GM21786 (cell line): ENCODE data around the gene TSHZ2.
"Not testable (repeated sequence)": the region's sequence is repeated elsewhere in the genome, so short reads cannot be mapped to it uniquely, and the experiment has no call there.

Source experiments
- ATAC-seq: cut with Tn5 transposase; IDR thresholded peaks from one replicate; pipeline ENCODE4 v1.9.1; 2021; ENCODE audit not compliant: unreplicated experiment

Gene TSHZ2

DNA sequence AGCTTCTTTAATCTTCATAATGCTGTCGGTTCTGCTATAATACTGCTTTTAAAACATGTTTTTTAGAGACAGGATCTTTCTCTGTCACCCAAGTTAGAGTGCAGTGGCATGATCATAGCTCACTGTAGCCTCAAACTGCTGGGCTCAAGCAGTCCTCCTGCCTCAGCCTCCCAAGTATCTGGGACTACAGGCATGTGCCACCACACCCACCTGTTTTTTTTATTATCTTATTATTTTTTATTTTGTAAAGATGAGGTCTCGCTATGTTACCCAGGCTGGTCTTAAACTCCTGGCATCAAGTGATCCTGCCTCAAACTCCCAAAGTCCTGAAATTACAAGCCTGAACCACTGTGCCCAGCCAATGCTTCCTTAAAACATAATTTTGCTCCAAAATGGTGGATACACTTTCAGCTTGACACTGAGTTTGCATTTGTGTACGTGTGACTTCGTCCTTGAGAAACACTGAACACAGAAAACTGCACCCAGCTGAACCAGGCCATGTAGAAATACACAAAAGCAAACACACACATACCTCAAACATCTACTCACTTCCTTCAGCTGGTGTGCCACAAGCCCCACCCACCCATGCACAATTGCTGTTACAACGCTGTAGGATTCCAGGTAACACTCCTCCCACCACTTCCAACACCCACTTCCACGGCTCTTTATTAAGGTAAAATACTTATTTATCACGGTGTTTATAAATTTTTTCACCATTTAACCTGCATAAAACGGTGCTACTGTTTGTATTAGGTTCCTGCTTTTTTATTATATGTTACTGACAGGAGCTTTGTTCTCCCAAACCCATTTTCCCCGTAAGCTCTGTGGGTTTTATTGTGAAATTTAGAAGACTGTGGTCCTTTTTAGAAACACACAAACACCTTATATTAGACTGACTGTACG is 109.1 kb downstream of the TSHZ2 start:
- ATAC-seq = no peak

DNA sequence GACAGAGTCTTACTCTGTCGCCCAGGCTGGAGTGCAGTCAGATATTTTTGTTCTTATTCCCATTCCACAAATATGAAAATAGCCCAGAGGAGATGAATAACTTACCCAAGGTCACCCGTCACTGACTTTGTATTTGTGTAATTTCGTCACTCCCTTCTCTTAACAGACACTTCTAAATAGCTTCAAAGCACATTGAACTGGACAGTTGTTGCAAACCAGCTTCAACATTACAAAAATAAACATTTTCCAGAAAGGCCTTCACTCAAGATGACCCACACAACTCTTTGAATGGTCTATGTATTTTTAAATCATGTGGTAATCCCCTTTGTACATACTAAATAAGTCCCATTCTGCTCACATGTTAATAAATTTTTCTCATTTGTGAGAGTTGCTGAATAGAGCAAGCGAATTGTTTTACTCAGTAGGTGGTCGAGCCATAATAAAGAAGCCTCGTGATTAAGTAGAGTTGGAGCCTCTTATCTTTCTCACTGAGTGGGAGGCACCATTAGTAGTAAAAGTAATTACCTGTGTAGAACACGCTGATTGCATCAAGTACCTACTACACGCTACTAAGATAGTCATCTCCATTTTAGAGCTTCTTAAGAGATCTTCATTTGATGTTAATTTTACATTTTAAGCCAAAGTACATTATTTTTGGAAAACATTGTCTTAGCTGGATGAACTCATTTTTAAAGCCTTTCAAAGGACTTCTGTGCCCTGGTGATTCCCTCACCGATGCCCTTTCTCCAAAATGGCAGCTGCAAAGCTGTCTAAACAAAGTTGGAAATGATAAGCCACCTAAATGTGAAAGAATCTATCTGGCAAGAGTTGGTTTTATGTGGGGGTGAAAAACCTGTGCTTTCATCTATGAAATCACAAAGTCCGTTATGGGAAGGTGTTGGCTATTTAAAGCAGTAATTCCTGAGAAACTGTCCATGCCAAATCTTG is 110.0 kb downstream of the TSHZ2 start:
- ATAC-seq = no peak

DNA sequence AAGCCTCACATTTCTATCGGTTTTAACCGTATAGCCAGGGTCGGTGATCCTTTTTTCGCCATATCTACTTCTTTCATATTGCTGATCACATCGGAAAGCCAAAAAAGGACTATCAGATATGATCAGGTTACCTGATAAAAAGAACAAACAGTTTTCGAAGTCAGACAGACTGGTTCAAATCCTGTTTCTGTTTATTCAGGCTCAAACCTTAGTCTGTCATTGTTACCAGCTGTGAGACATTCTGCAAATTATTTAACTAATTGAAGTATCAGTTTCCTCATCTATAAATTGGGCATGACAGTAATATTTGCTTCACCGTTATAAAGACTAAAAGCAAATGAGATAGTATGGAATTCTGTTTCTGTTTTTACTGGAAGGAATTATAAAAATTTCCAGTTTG is 111.3 kb downstream of the TSHZ2 start:
- ATAC-seq = no peak

DNA sequence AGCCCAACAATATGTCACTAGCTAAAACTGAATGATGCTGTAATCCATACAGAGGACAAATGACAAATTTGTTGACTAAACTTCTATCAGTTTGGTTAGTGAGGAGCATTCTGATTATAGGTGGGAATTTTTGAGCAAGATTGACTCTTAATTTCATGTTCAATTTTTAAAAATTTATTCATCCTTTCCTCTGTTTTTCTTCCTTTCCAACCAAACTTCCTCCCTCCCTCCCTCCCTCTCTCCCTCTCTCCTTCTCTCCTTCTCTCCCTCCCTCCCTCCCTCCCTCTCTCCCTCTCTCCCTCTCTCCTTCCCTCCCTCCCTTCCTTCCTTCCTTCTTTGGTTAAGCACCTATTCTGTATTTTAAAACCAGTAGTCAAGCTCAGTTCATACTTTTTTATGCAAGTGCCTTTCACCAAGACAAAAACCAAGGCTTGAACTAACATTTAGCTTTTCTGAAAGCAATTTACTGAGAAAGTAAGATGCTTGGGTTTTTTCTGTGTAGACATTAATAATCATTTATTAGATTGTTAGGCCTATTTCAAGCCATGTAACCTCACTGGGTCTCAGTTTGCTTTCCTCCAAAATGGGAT is 112.3 kb downstream of the TSHZ2 start:
- ATAC-seq = no peak

DNA sequence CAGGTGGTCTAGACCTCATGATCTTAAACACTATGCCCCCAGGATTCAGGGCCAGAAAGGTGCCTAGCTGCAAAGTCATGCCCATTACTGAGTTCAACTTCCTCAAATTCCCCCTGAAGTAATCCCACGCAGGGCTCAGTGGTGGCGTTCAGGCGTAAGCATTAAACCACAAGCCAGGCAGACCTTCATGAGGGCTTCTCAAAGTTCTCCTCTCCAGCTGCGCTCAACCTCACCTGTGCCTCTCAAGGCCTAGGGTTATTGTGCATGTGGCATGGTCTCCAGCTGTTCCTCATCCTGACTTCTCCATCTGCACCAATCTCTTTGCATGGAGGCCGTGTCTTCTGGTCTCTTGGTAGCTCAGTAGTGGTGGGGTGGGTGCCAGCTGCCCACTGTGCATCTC is 113.6 kb downstream of the TSHZ2 start:
- ATAC-seq = no peak

DNA sequence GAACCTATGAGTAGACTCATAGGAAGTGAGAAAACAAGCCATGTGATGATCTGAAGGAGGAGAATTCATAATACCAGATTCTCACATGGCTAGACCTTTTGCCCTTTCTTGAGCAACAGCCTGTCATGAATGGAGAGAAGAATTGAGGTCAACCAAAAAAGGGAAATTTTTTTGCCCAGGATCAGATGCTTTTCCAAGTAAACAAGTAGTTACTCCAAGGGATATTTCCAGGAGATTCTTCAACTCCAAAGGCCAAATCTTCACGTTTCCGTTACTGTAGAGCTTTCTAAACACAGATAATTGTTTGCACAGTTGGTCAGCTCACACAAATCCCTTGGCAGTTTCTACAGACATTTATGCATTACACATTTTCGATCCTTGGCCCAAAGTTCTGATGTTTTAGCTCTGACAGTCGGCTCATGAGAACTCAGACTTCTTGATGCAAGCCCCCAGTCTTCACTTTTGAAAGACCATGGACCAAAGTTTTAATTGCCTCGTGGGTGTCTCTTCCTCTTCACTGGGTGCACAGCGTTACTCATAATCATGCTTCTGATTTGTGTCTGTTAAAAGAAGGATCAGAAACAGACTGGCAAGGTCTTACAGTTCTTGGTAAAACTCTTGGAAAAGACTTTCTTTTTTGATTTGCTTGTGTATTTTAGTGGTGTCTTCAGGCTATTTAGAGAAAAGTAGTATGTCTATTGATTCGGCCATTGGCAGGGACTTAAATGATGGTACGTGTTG is 115.0 kb downstream of the TSHZ2 start:
- ATAC-seq = no peak

DNA sequence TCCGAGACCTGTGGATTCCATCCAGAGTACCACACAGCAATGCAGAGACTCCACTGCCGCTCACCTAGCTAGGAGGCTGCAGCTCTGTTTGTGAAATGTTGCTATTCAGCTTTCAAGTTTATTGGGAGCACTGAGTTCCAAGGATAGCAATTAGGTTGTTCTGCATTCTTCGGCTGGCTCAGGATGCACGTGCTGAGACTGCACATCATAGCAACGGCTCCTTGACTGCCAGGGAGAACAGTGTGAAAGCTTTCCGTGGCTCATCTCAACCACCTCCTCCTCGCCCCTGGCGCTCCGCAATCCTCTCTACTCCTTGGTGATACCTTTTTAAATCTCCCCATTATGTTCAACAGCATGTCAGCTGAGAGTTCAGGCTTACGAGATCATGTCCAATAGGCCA is 116.6 kb downstream of the TSHZ2 start:
- no peak for ATAC-seq

DNA sequence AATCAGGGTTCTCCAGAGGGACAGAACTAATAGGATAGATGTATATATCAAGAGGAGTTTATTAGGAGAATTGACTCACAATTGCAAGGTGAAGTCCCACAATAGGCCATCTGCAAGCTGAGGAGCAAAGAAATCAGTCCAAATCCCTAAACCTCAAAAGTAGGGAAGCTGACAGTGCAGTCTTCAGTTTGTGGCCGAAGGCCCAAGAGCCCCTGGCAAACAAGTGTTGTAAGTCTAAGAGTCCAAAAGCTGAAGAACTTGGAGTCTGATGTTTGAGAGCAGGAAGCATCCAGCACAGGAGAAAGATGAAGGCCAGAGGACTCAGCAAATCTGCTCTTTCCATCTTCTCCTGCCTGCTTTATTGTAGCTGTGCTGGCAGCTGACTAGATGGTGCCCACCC is 117.7 kb downstream of the TSHZ2 start:
- ATAC-seq = not testable (repeated sequence)

DNA sequence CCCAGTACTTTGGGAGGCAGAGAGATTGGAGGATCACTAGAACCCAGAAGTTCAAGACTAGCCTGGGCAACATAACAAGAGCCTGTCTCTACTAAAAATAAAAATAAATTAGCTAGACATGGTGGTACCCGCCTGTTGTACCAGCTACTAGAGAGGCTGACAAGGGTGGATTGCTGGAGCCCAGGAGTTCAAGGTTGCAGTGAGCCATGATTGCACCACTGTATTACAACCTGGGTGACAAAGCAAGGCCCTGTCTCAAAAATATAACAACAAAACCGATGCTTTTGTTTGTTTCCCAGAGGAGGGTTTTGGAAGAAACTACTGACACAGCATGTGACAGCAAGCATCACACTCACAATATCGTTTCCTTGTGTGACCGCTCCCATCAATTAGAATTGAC is 119.6 kb downstream of the TSHZ2 start:
- ATAC-seq = no peak

DNA sequence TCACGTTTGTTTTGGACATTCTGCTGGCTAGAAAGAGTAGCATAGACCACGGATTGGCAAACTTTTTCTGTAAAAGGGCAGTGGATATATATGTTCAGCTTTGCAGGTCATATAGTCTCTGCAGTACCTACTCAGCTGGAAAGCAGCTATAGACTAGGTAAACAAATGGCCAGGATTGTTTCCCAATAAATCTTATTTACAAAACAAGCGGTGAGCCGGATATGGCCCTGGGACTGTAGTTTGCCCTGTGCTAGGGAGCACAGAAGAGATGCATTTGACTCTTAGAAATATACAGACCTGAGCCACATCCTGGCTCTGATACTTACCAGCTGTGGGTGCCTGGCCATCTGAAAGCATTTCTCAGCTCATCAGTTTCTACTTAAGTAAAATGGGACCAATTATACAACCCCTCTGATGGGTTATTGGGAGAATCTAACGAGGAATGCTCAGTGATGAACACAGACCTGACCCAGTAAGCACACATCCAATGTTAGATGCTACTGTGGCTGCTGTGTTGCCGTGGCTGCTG is 120.7 kb downstream of the TSHZ2 start:
- ATAC-seq = no peak

DNA sequence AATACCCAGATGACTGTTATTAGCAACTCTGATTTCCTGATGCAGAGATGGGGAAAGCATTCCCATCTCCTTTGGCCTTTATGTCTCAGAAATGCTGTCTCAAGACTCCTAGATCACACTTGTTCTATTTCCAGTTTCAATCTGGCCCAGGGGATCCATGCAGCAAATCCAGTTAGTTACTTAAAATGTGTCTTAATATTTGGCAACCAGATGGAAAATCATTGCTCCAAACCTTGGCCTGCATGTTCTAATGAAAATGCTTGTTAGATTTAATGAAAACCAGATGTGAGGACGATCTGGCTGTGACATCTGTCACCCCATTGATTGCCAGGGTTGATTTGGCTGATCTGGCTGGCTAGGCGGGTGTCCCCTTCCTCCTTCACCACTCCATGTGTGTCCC is 125.2 kb downstream of the TSHZ2 start:
- no peak for ATAC-seq

DNA sequence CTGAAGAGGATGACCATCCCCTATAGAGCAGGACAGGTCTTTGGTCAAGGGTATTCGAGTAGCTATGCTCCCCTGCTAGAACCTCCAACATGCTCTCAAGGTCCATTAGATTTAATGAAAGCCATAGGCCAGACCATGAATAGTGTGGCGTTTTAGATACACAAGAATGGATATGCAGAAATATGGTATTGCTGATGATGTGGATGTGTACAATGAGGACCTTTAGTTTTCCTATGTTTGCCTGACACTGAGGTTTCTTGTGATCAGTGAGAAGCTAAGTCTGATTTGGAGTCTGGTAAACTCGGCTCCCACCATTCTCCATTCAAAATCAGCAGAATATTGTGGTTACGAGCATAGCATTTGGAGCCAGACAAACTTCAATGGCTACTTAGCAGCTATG is 125.6 kb downstream of the TSHZ2 start:
- ATAC-seq = no peak

DNA sequence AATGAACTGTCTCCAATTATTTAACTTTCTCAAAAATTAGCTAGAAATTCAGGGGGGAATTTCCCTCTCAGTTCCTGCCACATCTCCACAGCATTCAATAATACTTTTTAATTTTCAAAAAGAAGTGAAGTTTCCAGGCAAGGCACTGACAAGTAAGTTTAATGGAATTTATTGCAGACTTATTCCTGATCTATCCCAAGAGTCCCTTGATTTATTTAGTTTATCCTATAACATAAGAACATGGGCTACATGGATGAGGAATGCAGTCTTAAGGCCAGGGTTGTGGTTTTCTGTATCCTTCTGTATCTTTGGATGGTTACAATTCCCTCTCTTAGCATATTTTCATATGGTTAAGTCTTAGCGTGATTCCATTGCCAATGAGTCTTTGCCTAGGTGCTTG is 126.5 kb downstream of the TSHZ2 start:
- ATAC-seq = no peak

DNA sequence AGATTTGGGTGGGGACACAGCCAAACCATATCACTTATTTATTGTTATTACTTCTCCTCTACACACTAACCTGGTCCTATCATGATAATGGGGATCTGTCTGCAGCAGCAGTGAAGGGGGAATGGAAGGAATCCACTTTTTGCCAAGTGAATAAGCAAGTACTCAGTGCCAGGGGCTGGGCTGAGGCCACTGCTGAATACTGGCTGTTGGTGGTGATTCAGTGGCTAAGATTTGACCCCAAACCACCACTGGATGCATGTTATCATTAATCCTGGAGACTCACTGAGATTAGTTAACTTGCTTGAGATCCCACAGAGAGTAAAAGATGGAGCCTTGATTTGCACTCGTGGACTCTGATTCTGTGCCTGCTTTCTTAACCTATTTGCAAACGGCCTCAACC is 127.7 kb downstream of the TSHZ2 start:
- no peak for ATAC-seq

DNA sequence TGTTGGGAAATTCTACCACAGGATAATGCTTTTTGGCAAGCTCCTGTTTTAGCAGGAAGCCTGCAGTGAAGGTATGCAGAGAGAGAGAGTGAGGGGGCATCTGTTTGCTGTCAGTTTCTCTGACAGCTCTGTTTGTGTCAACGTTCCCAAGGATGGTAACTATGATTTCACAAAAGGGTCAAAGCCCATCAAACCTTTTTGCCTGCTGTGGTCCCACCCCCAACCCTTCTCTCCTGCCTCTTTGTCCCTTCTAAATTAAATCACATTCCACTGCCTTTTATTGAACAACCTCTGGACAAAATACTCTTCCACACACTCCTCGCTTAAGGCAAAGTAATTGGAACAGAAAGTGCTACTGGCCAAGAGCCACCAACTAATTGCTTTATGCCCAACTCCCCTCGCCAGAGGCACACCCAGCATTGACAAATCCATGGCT is 128.3 kb downstream of the TSHZ2 start:
- ATAC-seq = no peak

DNA sequence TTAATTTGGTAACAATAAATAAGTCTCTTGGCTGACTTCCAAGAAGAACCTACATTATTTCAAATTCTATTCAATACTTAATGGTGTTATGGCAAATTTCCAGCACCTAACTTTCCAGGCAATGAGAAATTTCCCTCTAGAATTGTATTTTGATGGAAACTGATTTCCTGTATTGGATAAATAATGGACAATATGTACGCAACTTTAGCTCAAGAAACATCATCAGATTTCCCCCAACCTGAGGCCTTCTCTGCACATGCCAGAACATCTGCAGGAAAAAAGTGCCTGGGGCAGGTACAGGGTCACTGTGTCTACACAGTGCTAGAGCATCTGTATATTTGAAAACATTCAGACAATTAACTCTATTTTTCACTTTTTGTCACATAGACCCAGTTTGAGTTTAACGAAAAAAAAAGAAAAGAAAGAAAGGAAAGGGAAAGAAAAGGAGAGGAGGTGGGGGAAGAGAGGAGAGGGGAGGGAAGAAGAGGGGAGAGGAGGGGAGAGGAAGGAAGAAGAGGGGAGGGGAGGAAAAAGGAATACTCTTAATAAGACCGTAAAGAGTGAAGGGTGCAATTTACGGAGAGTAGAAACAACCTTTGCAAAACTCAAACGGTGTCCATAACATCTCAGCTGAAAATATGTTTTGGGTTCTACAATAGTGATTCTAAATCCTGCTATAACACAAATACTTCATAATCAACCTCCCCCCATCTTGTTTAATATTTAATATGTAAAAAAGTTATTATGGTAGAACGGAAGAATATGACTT is 130.0 kb downstream of the TSHZ2 start:
- no peak for ATAC-seq

DNA sequence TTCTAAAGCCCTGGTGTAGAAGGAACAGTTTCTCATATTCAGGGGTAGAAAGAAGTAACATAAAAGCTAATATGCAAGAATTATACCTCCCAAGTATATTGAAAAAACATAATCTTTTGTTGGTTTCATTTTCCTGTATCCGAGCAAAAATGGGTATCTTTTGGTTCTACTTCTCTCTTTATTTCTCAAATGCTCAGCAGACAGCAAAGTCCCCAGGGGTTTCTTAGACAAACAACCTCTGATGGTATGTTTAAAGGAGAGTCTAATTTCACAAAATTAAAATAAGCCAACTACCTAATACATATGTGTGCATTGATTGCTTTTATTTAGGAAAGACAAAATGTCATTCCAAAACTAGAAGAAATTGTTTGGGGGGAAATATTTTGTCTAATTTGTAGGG is 131.0 kb downstream of the TSHZ2 start:
- no peak for ATAC-seq

DNA sequence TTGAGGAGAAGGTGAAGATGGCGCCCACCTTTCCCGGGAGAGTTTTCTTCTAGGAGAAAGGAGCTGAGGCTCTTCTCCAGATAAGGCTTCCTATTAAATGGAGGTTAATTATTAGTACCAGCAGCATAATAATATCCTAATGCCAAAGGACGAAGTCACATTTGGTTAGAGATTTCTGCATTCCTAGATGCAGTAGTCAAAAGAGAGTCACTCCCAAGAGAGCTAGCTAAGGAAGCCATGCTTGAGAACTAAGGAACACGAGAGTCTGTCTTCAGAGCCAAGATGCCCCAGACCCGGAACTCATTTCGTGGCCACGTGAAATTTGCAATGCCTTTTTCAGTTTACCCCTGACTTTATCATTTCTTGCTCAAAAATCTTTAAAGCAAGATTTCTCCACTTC is 132.7 kb downstream of the TSHZ2 start:
- ATAC-seq = no peak

DNA sequence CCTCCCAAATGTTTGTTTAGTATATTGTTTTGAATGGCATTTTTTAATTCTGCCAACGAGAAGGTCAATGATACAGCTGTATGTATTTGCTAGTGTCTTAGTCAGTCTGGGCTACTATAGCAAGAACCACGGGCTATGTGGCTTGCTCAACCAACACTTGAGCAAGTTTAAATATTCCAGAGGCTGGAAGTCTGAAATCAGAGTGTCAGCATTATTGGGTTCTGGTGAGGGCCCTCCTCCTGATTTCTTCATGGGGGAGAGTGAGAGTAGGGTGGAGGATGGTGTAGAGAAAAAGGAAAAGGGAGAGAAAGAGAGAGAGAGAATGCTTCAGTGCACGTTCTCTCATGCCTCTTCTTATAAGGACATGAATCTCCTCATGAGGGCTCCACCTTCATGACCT is 144.6 kb downstream of the TSHZ2 start:
- ATAC-seq = no peak

DNA sequence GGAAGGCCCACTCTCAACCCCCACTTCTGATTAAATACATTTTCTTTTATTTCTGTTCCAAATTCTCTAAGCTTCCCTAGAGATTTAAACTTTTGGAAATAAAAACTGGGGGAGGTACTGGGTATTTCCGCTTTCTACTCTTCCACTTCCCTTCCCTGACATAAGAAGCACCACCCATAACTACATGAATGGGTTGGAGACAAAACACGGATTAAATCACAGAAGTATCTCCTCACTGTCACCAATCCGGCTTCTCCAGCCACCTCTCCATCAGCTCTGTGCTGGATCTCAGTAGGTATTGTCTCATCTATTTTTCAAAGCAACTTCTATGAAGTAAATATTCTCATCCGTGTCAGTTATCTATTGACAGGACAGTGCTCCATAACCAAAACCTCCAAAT is 150.7 kb downstream of the TSHZ2 start:
- ATAC-seq = no peak
